Gastroesophageal sphincter (tissue), 4 donors: Measurements from ENCODE around the gene MRPL38. TPM values are rescaled to one million over a fixed set of nuclear protein-coding genes. Genes with fewer than 3 reads are reported as not detected.
"Not testable (repeated sequence)": the region's sequence is repeated elsewhere in the genome, so short reads cannot be mapped to it uniquely, and the experiment has no call there.

Experiments used
- ATAC-seq: fragments of 150-250 bp; one replicate; pipeline ENCODE4 v1.9.1; 2016; ENCODE audit warnings: mild to moderate bottlenecking, moderate library complexity
- H3K27ac ChIP-seq, 4 donors: fragments of 200-600 bp; sonication (generic) in 3 of 4; 1 replicate in 3 of 4; 2 replicates in 1 of 4; pipeline ENCODE4 v1.5.1; 2016 to 2019
- H3K27me3 ChIP-seq: fragments of 200-600 bp; sonication (generic); one replicate; pipeline ENCODE4 v1.5.1; 2019
- H3K36me3 ChIP-seq, 2 donors: fragments of 200-600 bp; sonication (generic); one replicate each; pipeline ENCODE4 v1.5.1; 2019; ENCODE audit warnings: control low read depth in 1 of 2
- H3K4me1 ChIP-seq, 3 donors: fragments of 200-600 bp; sonication (generic); 1 replicate in 2 of 3; 2 replicates in 1 of 3; pipeline ENCODE4 v1.5.1; 2016 to 2019; ENCODE audit warnings: control low read depth in 2 of 3
- H3K4me3 ChIP-seq, 2 donors: fragments of 200-600 bp; sonication (generic); one replicate each; pipeline ENCODE4 v1.5.1; 2019; ENCODE audit warnings: mild to moderate bottlenecking in 1 of 2, moderate library complexity in 1 of 2
- H3K9me3 ChIP-seq, 3 donors: fragments of 200-600 bp; sonication (generic); one replicate each; pipeline ENCODE4 v1.5.1; 2017 to 2019; ENCODE audit warnings: control low read depth in 2 of 3
- EP300 ChIP-seq: sonication (generic); formaldehyde crosslinking; IDR thresholded peaks from one replicate; pipeline ENCODE4 v1.6.1; 2017; ENCODE audit warnings: antibody characterized with exemption, mild to moderate bottlenecking
- POLR2A ChIP-seq, 2 donors: fragments of 450-650 bp; IDR thresholded peaks; one replicate each; pipeline ENCODE4 v1.6.1; 2017; ENCODE audit warnings: antibody characterized with exemption in 2 of 2, mild to moderate bottlenecking in 2 of 2, moderate library complexity in 1 of 2
- POLR2AphosphoS5 ChIP-seq: sonication (generic); formaldehyde crosslinking; IDR thresholded peaks from one replicate; pipeline ENCODE4 v1.6.1; 2017; ENCODE audit warnings: antibody characterized with exemption
- WGBS, 2 donors: methylation state at CpG; one replicate each; pipeline ENCODE4 v1.1.5; 2018; ENCODE audit warnings: low coverage in 1 of 2; 5-methylcytosine and 5-hydroxymethylcytosine counted together
- total RNA-seq, 4 donors: library from RNA; depleted of rRNA; stranded (reverse); fragments of >200 nt; gene quantifications; one replicate each; pipeline ENCODE4 v1.1.0, GENCODE V29; 2016
- TF ChIP-seq, protein P1 (sequence below), 4 experiments: fragments of 200-600 bp in 2 of 4; fragments of 450-650 bp in 2 of 4; sonication (generic) in 1 of 4; IDR thresholded peaks; one replicate each; pipeline ENCODE4 v1.5.1; 2017 to 2019; ENCODE audit warnings: antibody characterized with exemption in 4 of 4, mild to moderate bottlenecking in 2 of 4, moderate library complexity in 2 of 4

Gene MRPL38
- total RNA-seq, 4 donors from 2014 or later = 18.4 to 69.6 (median 44.3) TPM

DNA sequence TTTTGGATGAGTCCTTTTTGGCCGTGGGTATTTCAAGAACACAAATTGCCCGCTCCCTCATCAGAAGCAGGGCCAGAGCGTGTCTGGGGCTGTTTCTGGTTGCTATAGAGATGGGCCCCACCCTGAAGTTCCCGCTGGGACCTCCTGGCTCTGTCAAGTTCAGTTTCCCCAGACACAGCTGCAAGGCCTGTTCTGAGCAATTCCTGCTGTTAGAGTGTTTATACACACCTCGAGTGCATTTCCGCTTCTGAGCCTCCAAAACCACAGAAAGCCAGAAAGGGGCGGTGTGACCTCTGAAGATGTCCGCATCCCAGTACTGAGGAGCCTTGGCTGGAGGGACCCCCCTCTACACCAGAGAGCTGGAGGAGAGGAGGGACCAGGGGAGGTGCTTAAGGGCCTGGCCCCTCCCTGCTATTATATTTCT is 40.2 kb downstream of the MRPL38 start:
- no peaks in the 10 kb centered on the region for H3K36me3 ChIP-seq
- ATAC-seq = peak; percentile 89
- H3K27ac ChIP-seq = peak overlapping the region; percentile 52 to 84 (median 79)
- peaks cover 0 to 52% (median 35%) of the 10 kb centered on the region in 3 donors for H3K4me1 ChIP-seq
- WGBS, 2 donors = 7% methylated on average over 2 to 4 of the region's 8 CpGs
- no peaks in the 10 kb centered on the region for H3K27me3 ChIP-seq
- H3K4me3 ChIP-seq = no peak overlapping the region
- H3K9me3 ChIP-seq = no peaks in the 10 kb centered on the region
- TF ChIP-seq POLR2AphosphoS5 (peak; percentile 71), EP300 (no peak)
- TF ChIP-seq, protein P1, sequence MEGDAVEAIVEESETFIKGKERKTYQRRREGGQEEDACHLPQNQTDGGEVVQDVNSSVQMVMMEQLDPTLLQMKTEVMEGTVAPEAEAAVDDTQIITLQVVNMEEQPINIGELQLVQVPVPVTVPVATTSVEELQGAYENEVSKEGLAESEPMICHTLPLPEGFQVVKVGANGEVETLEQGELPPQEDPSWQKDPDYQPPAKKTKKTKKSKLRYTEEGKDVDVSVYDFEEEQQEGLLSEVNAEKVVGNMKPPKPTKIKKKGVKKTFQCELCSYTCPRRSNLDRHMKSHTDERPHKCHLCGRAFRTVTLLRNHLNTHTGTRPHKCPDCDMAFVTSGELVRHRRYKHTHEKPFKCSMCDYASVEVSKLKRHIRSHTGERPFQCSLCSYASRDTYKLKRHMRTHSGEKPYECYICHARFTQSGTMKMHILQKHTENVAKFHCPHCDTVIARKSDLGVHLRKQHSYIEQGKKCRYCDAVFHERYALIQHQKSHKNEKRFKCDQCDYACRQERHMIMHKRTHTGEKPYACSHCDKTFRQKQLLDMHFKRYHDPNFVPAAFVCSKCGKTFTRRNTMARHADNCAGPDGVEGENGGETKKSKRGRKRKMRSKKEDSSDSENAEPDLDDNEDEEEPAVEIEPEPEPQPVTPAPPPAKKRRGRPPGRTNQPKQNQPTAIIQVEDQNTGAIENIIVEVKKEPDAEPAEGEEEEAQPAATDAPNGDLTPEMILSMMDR (IDR thresholded peaks at IDR 0.05) = peak in 1 of 4 experiments; percentile 7

DNA sequence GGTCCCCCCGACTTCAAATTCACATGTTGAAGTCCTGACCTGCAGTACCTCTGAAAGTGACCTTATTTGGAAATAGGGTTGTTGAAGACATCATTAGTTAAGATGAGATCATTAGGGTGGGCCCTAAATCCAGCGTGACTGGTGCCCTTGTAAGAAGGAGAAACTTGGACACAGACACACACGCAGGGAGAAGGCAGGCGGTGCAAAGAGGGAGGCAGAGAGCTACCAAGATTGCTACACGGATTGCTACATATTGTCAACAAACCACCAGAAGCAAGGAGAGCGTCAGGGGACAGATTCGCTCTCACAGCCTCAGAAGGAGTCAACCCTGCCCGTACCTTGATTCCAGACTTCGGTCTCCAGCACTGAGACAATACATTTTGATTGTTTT is 42.8 kb downstream of the MRPL38 start:
- H3K9me3 ChIP-seq = no peaks in the 10 kb centered on the region
- TF ChIP-seq POLR2AphosphoS5 = peak; percentile 55
- TF ChIP-seq EP300 = no peak
- peak in 1 of 2 donors; percentile 21 for TF ChIP-seq POLR2A (IDR thresholded peaks at IDR 0.05)
- TF ChIP-seq, protein P1 (IDR thresholded peaks at IDR 0.05) = no peak
- H3K36me3 ChIP-seq = no peaks in the 10 kb centered on the region
- ATAC-seq = peak; percentile 79
- 36 to 60% methylated on average over 9 of the region's 9 CpGs for WGBS, 2 donors
- no peak overlapping the region for H3K4me3 ChIP-seq
- no peaks in the 10 kb centered on the region for H3K27me3 ChIP-seq
- H3K4me1 ChIP-seq = peaks cover 0 to 36% (median 30%) of the 10 kb centered on the region in 3 donors
- peak overlapping the region; percentile 26 to 85 (median 82) for H3K27ac ChIP-seq

DNA sequence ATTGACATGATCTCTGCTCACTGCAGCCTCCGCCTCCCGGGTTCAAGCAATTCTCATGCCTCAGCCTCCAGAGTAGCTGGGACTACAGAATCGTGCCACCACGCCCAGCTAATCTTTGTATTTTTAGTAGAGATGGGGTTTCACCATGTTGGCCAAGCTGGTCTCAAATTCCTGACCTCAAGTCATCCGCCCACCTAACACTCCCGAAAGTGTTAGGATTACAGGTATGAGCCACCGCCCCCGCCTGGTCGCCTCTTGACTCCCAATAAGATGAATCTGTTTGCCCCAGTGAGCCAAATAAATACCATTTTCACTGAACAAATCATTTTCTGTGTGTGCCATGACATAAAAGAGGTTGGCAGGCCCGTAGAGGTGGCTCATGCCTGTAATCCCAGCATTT is 45.3 kb downstream of the MRPL38 start:
- ATAC-seq, H3K36me3 ChIP-seq, H3K27me3 ChIP-seq, H3K4me3 ChIP-seq, H3K9me3 ChIP-seq: not testable (repeated sequence)
- WGBS, 2 donors = 84 to 97% methylated on average over 5 to 10 of the region's 10 CpGs
- H3K27ac ChIP-seq = peak overlapping the region in 3 of 4 donors; percentile 25 to 64 (median 51)
- H3K4me1 ChIP-seq = peaks cover 0 to 35% (median 19%) of the 10 kb centered on the region in 3 donors

DNA sequence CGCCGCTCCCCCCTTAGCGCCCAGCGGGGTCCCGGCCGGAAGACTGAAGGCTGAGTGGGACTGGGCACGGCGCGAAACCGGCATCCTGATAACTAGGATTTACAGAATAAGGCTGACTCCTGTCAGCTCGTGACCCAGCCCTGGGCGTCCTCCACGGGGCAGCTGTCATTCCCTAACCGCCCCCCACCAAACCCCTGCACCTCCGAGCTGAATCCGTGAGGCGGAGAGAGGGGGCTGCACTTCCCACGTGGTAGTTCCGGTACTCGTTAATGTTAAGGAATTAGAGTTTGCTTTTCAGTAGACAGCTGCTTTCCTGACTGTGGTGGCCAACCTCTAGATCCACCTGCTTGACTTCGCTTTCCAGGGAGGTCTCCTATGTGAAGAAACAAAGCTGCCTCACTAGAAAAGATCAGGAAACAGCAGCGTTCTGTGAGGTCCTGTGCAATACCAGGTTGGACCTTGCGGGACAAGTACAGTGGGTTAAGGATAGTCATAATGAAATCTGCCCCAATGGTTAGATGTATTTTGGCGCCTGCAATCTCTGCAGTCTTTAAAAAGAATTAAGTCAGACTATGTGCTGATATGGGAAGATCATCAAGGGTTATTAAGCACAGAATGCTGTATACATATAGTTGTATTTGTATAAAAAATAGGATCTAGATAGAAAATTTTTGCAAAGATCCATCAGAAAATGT is 48.5 kb downstream of the MRPL38 start:
- peaks cover 0 to 22% of the 10 kb centered on the region in 2 donors for H3K36me3 ChIP-seq
- no peaks in the 10 kb centered on the region for H3K9me3 ChIP-seq
- TF ChIP-seq, protein P1 (IDR thresholded peaks at IDR 0.05) = peak in 1 of 4 experiments; percentile 20
- no peak for TF ChIP-seq POLR2AphosphoS5
- H3K27me3 ChIP-seq = no peaks in the 10 kb centered on the region
- peak overlapping the region; percentile 96 to 100 (median 98) for H3K27ac ChIP-seq
- WGBS, 2 donors = 6% methylated on average over 7 of the region's 24 CpGs; no CpG with 5 or more reads in 1 of the 2 donors
- H3K4me1 ChIP-seq = peaks cover 0 to 43% (median 15%) of the 10 kb centered on the region in 3 donors
- peak; percentile 47 for ATAC-seq
- peak overlapping the region; percentile 57 to 94 for H3K4me3 ChIP-seq

DNA sequence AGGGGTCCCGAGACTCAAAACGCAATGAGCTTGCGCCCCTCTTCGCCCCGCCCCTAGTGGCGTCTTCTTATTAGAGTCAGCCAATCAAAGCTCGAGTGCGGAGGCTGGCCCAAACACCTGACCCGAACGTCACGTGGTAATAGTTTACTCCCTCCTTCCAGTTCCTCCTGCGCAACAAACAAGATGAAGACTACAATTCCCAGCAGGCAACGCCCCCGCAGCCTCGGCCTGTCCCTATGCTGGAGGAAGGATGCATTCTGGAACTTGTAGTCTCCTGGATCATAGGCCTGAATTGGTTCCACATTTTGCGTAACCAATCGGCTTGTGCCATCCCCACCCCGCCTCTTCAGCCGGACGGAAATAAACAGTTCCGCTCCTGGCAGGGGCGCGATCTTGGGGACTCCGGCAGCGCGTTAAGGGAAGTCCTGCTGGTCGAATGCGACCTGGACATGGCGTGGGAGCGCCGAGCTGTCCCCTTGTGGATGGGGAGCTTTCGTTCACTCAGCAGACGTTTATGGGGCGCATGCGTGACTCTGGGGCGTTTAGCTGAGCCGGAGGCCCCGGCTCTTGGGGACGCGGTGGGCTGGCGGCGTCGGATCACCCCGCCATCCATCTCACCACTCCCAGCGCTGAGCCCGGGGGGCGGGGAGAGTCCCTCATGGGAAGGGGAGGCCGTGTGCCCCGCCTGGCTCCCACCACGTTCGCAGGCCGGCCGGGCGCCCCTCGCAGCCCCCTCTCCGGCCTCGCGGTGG is 49.2 kb downstream of the MRPL38 start, which contains the start of gene WBP2:
Gene WBP2, minus strand, starts transcription at position 26 of the 752 bp plus-strand sequence. CDS start 38 bp downstream, outside the sequence.
- Histone ChIP-seq H3K36me3 (peaks cover 0 to 29% of the 10 kb centered on the region in 2 donors), H3K4me1 (peaks cover 0 to 49% (median 13%) of the 10 kb centered on the region in 3 donors), H3K9me3 (no peaks in the 10 kb centered on the region), H3K4me3 (peak within 1 kb of the TSS; percentile 94 to 95), H3K27me3 (no peaks in the 10 kb centered on the region), H3K27ac (peak within 1 kb of the TSS; percentile 97 to 100 (median 100))
- 0% methylated on average over 5 to 7 of the region's 58 CpGs for WGBS, 2 donors
- ATAC-seq = peak; percentile 95
- TF ChIP-seq, protein P1 (IDR thresholded peaks at IDR 0.05) = peak in 3 of 4 experiments; percentile 53 to 81 (median 57)
- TF ChIP-seq POLR2A (IDR thresholded peaks at IDR 0.05) (peak; percentile 96 to 97), EP300 (no peak), POLR2AphosphoS5 (peak; percentile 98)
